HG03354 (cell line): Measurements from ENCODE around the gene PRSS36.

Experiments used
- ATAC-seq: cut with Tn5 transposase; IDR thresholded peaks from one replicate; pipeline ENCODE4 v1.9.1; 2021; ENCODE audit warnings: mild to moderate bottlenecking; ENCODE audit not compliant: unreplicated experiment, poor library complexity, severe bottlenecking

PRSS36 gene

GRCh38 chr16:31130336-31130891, 19.5 kb downstream of the PRSS36 start:
- no peak for ATAC-seq

- ATAC-seq: no peak
Observed at GRCh38 chr16:31129568-31130335, 20.1 kb downstream of the PRSS36 start.

GRCh38 chr16:31128711-31129567, 20.9 kb downstream of the PRSS36 start:
- ATAC-seq: no peak

GRCh38 chr16:31127182-31127581, 22.7 kb downstream of the PRSS36 start:
- ATAC-seq: no peak

- ATAC-seq: no peak
Observed at GRCh38 chr16:31125844-31126243, 24.0 kb downstream of the PRSS36 start.

GRCh38 chr16:31120129-31120528, 29.7 kb downstream of the PRSS36 start:
- ATAC-seq: no peak

- no peak for ATAC-seq
Observed at GRCh38 chr16:31118223-31119155, 31.4 kb downstream of the PRSS36 start.

GRCh38 chr16:31117384-31118222, 32.3 kb downstream of the PRSS36 start, which contains the start of gene KAT8:
Gene KAT8 (plus strand): TSS chr16:31117664. CDS start chr16:31117682, 18 bp downstream.
- peak; percentile 91 for ATAC-seq

GRCh38 chr16:31114468-31114867, 35.4 kb downstream of the PRSS36 start:
- no peak for ATAC-seq

- no peak for ATAC-seq
Observed at GRCh38 chr16:31113121-31114120, 36.4 kb downstream of the PRSS36 start.

GRCh38 chr16:31112711-31113110, 37.2 kb downstream of the PRSS36 start:
- ATAC-seq: no peak

GRCh38 chr16:31111881-31112466, 37.9 kb downstream of the PRSS36 start:
- ATAC-seq: no peak

- ATAC-seq: no peak
Observed at GRCh38 chr16:31110106-31111034, 39.5 kb downstream of the PRSS36 start.

- ATAC-seq: no peak
Observed at GRCh38 chr16:31109622-31110021, 40.2 kb downstream of the PRSS36 start.

GRCh38 chr16:31108794-31109558, 40.9 kb downstream of the PRSS36 start:
- no peak for ATAC-seq
